SK-N-MC (cell line): Measurements from ENCODE around the gene NFIX.

Source experiments
- EZH2 ChIP-seq: fragments of 200-600 bp; sonication (generic); IDR thresholded peaks from one replicate; pipeline ENCODE4 v1.6.1; 2017; ENCODE audit warnings: antibody characterized with exemption
- FOXP2 ChIP-seq: optimal IDR thresholded peaks from 2 replicates; pipeline ENCODE3; 2011; ENCODE audit warnings: mild to moderate bottlenecking, moderate library complexity; ENCODE audit not compliant: insufficient read depth; ENCODE audit errors: extremely low read length, control extremely low read depth
- POLR2AphosphoS5 ChIP-seq: IDR thresholded peaks from 2 replicates; pipeline ENCODE4 v1.6.1; 2012; ENCODE audit warnings: mild to moderate bottlenecking, low read depth, low read length, borderline replicate concordance

DNA sequence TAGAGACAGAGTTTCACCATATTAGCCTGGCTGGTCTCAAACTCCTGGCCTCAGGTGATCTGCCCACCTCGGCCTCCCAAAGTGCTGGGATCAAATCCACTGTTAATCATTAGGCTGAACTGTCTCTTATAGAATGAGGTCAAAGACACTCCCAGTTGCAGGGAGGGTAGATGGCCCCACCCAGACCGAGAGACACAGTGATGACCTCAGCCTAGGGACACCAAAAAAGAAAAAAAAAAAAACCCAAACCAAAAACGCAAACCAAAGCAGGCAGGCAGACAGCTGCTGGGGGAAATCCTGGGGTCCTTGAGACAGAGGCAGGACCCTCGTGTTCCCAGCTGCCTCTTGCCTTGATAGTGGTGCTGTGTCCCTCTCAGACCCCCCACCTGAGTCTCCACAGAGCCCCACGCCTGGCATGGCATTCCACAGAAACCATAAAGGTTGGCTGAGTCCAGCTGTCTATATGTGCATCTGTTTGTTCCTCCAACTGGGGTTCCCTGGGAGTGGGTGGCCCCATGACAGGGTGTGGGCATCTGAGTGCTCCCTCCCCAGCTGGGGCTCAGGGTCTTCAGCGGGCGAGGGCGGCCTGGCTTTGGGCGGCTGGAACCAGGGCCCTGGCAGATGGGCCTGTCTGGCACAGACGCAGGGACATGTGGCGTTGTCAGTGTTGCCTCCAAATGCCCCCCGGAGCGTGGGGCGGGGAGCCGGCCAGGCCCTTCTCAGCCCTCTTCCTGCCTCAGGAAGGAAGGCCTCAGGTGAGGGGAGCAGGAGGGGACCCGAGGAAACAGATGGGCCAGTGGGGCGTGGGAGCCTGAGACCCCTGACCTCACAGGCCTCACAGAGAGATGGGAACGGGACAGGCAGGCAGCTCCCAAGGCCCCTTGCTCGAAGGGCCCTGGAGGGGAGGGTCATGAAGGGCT, 20.7 kb upstream of the NFIX start:
- TF ChIP-seq EZH2: no peak
- TF ChIP-seq POLR2AphosphoS5: no peak
- TF ChIP-seq FOXP2: no peak
